ENCODE data around the gene PIP5K1C.

DNA sequence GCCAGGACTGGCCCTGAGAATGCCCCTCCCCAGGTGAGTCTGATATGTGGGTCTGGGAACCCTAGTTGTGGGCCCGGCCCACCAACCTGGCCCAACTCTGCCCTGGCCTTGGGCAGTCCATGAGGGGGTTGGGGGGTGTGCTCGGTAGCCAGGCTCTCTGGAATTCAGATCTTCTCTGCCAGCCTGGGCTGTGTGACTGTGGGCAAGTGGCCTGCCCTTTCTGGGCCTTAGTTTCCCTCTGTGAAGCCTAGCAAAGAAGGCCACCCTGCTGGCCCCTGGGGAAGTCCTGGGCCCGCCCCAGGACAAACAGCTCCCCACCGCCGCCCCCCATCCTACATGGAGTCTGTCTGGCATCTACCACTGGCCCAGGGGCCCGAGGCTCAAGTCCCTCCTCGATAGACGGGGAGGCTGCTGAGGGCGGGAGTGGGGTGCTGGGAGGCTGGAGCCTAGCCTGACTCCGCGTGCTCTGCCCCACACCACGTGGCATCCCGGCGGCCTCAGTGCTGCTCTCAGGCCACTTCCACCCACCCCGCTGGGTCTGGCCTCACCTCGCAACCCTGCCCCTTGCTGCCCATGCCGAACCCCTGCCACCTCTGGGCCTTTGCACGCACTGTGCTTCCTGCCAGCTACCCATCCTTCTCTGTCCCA lies 85.3 kb downstream of the PIP5K1C start:
- TF ChIP-seq POLR2A (IDR thresholded peaks at IDR 0.05): no peak
- TF ChIP-seq, protein P1, sequence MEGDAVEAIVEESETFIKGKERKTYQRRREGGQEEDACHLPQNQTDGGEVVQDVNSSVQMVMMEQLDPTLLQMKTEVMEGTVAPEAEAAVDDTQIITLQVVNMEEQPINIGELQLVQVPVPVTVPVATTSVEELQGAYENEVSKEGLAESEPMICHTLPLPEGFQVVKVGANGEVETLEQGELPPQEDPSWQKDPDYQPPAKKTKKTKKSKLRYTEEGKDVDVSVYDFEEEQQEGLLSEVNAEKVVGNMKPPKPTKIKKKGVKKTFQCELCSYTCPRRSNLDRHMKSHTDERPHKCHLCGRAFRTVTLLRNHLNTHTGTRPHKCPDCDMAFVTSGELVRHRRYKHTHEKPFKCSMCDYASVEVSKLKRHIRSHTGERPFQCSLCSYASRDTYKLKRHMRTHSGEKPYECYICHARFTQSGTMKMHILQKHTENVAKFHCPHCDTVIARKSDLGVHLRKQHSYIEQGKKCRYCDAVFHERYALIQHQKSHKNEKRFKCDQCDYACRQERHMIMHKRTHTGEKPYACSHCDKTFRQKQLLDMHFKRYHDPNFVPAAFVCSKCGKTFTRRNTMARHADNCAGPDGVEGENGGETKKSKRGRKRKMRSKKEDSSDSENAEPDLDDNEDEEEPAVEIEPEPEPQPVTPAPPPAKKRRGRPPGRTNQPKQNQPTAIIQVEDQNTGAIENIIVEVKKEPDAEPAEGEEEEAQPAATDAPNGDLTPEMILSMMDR (IDR thresholded peaks at IDR 0.05): no peak

Measured in body of pancreas (tissue), 4 donors.